AG09309 (cell line): ENCODE results near the gene SPIN4.

ENCODE experiments used
- DNase-seq: peaks from one replicate; pipeline ENCODE4 v3.0.0-alpha.2; 2010; ENCODE audit warnings: low read depth
- H3K4me3 ChIP-seq: 2 replicates; pipeline ENCODE4 v1.5.1; 2011; ENCODE audit warnings: mild to moderate bottlenecking, low read depth, low read length, moderate library complexity; ENCODE audit not compliant: control insufficient read depth
- TF ChIP-seq, protein P1 (sequence below): IDR thresholded peaks from 2 replicates; pipeline ENCODE4 v1.5.1; 2011; ENCODE audit warnings: mild to moderate bottlenecking, low read depth, low read length, inconsistent platforms; ENCODE audit not compliant: insufficient read depth, control insufficient read depth; ENCODE audit errors: missing control alignments

SPIN4 gene

GRCh38 chrX:63361494-63361893 is 10.4 kb upstream of the SPIN4 start:
- DNase-seq: no peak
- no peak overlapping the region for H3K4me3 ChIP-seq
- TF ChIP-seq, protein P1, sequence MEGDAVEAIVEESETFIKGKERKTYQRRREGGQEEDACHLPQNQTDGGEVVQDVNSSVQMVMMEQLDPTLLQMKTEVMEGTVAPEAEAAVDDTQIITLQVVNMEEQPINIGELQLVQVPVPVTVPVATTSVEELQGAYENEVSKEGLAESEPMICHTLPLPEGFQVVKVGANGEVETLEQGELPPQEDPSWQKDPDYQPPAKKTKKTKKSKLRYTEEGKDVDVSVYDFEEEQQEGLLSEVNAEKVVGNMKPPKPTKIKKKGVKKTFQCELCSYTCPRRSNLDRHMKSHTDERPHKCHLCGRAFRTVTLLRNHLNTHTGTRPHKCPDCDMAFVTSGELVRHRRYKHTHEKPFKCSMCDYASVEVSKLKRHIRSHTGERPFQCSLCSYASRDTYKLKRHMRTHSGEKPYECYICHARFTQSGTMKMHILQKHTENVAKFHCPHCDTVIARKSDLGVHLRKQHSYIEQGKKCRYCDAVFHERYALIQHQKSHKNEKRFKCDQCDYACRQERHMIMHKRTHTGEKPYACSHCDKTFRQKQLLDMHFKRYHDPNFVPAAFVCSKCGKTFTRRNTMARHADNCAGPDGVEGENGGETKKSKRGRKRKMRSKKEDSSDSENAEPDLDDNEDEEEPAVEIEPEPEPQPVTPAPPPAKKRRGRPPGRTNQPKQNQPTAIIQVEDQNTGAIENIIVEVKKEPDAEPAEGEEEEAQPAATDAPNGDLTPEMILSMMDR: no peak

DNA sequence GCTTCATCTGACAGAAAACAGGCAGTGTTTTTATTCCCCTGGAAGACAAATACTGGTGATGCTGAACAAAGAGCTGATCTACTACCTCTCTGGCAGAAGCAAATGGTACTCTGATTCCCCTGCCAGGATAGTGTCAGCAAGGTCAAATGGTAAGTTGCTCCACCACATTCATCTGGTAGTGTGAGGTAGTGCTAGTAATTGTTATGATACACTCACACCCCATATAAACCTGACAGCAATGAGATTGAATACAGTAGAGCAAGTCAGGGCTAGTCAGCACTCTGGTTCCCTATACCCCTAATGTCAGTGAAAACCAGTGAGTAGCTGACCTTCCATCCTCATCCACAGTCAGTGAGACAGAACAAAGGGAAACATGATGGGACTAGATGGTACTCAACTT is 3.4 kb upstream of the SPIN4 start:
- TF ChIP-seq, protein P1: no peak
- no peak overlapping the region for H3K4me3 ChIP-seq
- DNase-seq: no peak

GRCh38 chrX:63350465-63350877 is 661 bp downstream of the SPIN4 start:
- no peak for DNase-seq
- H3K4me3 ChIP-seq: peak overlapping the region; percentile 61
- TF ChIP-seq, protein P1: no peak

GRCh38 chrX:63349307-63349706 is 1.8 kb downstream of the SPIN4 start:
- TF ChIP-seq, protein P1: no peak
- no peak overlapping the region for H3K4me3 ChIP-seq
- no peak for DNase-seq

GRCh38 chrX:63330681-63331080 is 20.5 kb downstream of the SPIN4 start:
- DNase-seq: no peak
- TF ChIP-seq, protein P1: no peak
- H3K4me3 ChIP-seq: no peak overlapping the region

GRCh38 chrX:63327788-63328187 is 23.3 kb downstream of the SPIN4 start:
- TF ChIP-seq, protein P1: no peak
- no peak for DNase-seq

GRCh38 chrX:63299596-63299995 is 51.5 kb downstream of the SPIN4 start:
- TF ChIP-seq, protein P1: no peak
- no peak for DNase-seq
- no peak overlapping the region for H3K4me3 ChIP-seq

More at GRCh38 chrX:63327788-63328187, 23.3 kb downstream of the SPIN4 start:
- no peak overlapping the region for H3K4me3 ChIP-seq
